A549 (cell line): ENCODE measurements around the gene INPPL1. TPM values are rescaled to one million over a fixed set of nuclear protein-coding genes. Genes with fewer than 3 reads are reported as not detected.

Source experiments
- ATAC-seq, 2 experiments: fragments of 200-7000 bp in 1 of 2; fragments of >200 bp in 1 of 2; cut with Nextera tagmentation in 1 of 2; cut with Tn5 transposase in 1 of 2; 3 replicates each; pipeline versions ENCODE4 v1.8.0 to v1.9.1; 2018 to 2020; ENCODE audit warnings: mild to moderate bottlenecking in 1 of 2, moderate library complexity in 1 of 2
- CTCF ChIA-PET: fragments of 300-600 bp; sonication (Branson Sonifier 250); formaldehyde crosslinking; extraction: SDS; loops from one replicate; lab custom pipeline; 2021; ENCODE audit warnings: antibody characterized with exemption, inconsistent platforms; lab: Yijun Ruan, JAX
- POLR2A ChIA-PET: fragments of 350-600 bp; formaldehyde crosslinking; extraction: SDS; loops from one replicate; lab custom pipeline; 2021; ENCODE audit warnings: antibody characterized with exemption, inconsistent platforms; lab: Yijun Ruan, JAX
- DNase-seq, 2 experiments: peaks; one replicate each; pipeline versions ENCODE4 v3.0.0 to v3.0.0-alpha.2; 2011 to 2016; ENCODE audit warnings: low read depth in 1 of 2, low spot score in 1 of 2
- FAIRE-seq: peaks from 2 replicates; lab custom pipeline; 2011; peaks lifted over from hg19 to GRCh38; lab: Jason Lieb, UNC
- H3K27ac ChIP-seq, 2 experiments: fragments of >200 bp; sonication (Bioruptor Twin); formaldehyde crosslinking; 3 replicates each; pipeline ENCODE4 v1.5.1; 2016 to 2017
- H3K4me1 ChIP-seq: fragments of >200 bp; sonication (Bioruptor Twin); formaldehyde crosslinking; 3 replicates; pipeline ENCODE4 v1.6.1; 2016
- H3K4me2 ChIP-seq: fragments of >200 bp; sonication (Bioruptor Twin); formaldehyde crosslinking; 3 replicates; pipeline ENCODE4 v1.6.1; 2016
- H3K4me3 ChIP-seq: fragments of >200 bp; sonication (Bioruptor Twin); formaldehyde crosslinking; 3 replicates; pipeline ENCODE4 v1.5.1; 2016
- H3K9me3 ChIP-seq: fragments of >200 bp; sonication (Bioruptor Twin); formaldehyde crosslinking; 3 replicates; pipeline ENCODE4 v1.6.1; 2016
- CHD4 ChIP-seq: fragments of 200-600 bp; sonication (generic); IDR thresholded peaks from 2 replicates; pipeline ENCODE4 v1.6.1; 2016; ENCODE audit warnings: antibody characterized with exemption, mild to moderate bottlenecking, borderline replicate concordance
- FOSL2 ChIP-seq, 2 experiments: fragments of 450-650 bp in 1 of 2; fragments of >200 bp in 1 of 2; sonication (Bioruptor Twin) in 1 of 2; formaldehyde crosslinking; IDR thresholded peaks; 2 replicates each; pipeline versions ENCODE4 v1.5.0 to v1.6.1; 2016 to 2020; ENCODE audit warnings: mild to moderate bottlenecking in 1 of 2, moderate library complexity in 1 of 2
- HES2 ChIP-seq: fragments of >200 bp; sonication (Bioruptor Twin); formaldehyde crosslinking; IDR thresholded peaks from 2 replicates; pipeline ENCODE4 v1.6.1; 2016
- HEYL ChIP-seq: fragments of 250-450 bp; sonication (Bioruptor Pico); IDR thresholded peaks from 2 replicates; pipeline ENCODE4 v1.8.0; 2021; ENCODE audit warnings: mild to moderate bottlenecking, moderate library complexity
- HOXB5 ChIP-seq: fragments of 250-450 bp; sonication (Bioruptor Pico); IDR thresholded peaks from 2 replicates; pipeline ENCODE4 v1.5.0; 2020; ENCODE audit warnings: mild to moderate bottlenecking, moderate library complexity
- JUN ChIP-seq, 2 experiments: fragments of >200 bp; sonication (Bioruptor Twin); formaldehyde crosslinking; IDR thresholded peaks; 2 replicates in 1 of 2; 3 replicates in 1 of 2; pipeline ENCODE4 v1.6.1; 2016 to 2017
- MAZ ChIP-seq: fragments of 150-350 bp; IDR thresholded peaks from 2 replicates; pipeline ENCODE4 v1.6.1; 2014; ENCODE audit warnings: antibody characterized with exemption, low read depth, low read length, borderline replicate concordance
- NFE2L2 ChIP-seq: fragments of 150-350 bp; conservative IDR thresholded peaks from 2 replicates; pipeline ENCODE4 v1.6.1; 2014; ENCODE audit warnings: low read length
- RCOR1 ChIP-seq: fragments of 150-350 bp; IDR thresholded peaks from 2 replicates; pipeline ENCODE4 v1.6.1; 2014; ENCODE audit warnings: antibody characterized with exemption, low read length, low read depth
- RFX5 ChIP-seq: fragments of 450-650 bp; IDR thresholded peaks from 2 replicates; pipeline ENCODE4 v1.7.1; 2014; ENCODE audit warnings: antibody characterized with exemption, mild to moderate bottlenecking, moderate library complexity
- ZFP36 ChIP-seq: fragments of 450-650 bp; IDR thresholded peaks from 2 replicates; pipeline ENCODE4 v1.6.1; 2014; ENCODE audit warnings: borderline replicate concordance; ENCODE audit not compliant: partially characterized antibody
- ZSCAN20 ChIP-seq: fragments of 250-450 bp; sonication (Bioruptor Pico); IDR thresholded peaks from 2 replicates; pipeline ENCODE4 v1.8.0; 2022; ENCODE audit warnings: mild to moderate bottlenecking, moderate library complexity
- WGBS: methylation state at CpG from one replicate; pipeline ENCODE4 v1.1.6; 2017; ENCODE audit errors: missing lambda C conversion rate; 5-methylcytosine and 5-hydroxymethylcytosine counted together
- polyA plus RNA-seq, 4 experiments: library from polyadenylated mRNA; depleted of rRNA in 3 of 4; stranded (reverse); fragments of >200 nt; fragmentation: RNase III in 1 of 4; extraction: RNeasy Plus Mini Kit Qiagen cat#74134 plus additional on column Dnase treatment in 1 of 4; gene quantifications; 2 replicates in 3 of 4; 3 replicates in 1 of 4; pipeline ENCODE4 v1.2.3, GENCODE V29; 2011 to 2017

Gene INPPL1
- polyA plus RNA-seq, 2 of the 4 experiments (the other 2 are of a cell fraction): 67.4 to 103 TPM

- CTCF ChIA-PET: interaction anchor here (1.8 kb wide), 1 partner anchor 195 kb away, joined by 4 read pairs; no protein-coding TSS in a partner anchor
- no peak for TF ChIP-seq ZSCAN20
- no peak for TF ChIP-seq CHD4
- TF ChIP-seq, all 56 proteins: peak for 0
- ATAC-seq (no peak), DNase-seq (no peak), FAIRE-seq (no peak)
- H3K4me2 ChIP-seq: no peak overlapping the region
- no peaks in the 10 kb centered on the region for H3K9me3 ChIP-seq
- H3K4me1 ChIP-seq: peaks cover 4% of the 10 kb centered on the region
- no peak overlapping the region for H3K4me3 ChIP-seq
- no peak overlapping the region for H3K27ac ChIP-seq
- POLR2A ChIA-PET: no interaction called here
- 51% methylated on average over 5 of the region's 5 CpGs for WGBS
These were observed 6.3 kb upstream of the INPPL1 start for GRCh38 chr11:72218251-72218745.

GRCh38 chr11:72220696-72221363 is 3.7 kb upstream of the INPPL1 start:
- H3K4me3 ChIP-seq: no peak overlapping the region
- FAIRE-seq (no peak), DNase-seq (no peak)
- WGBS: 66% methylated on average over 7 of the region's 10 CpGs
- no peaks in the 10 kb centered on the region for H3K9me3 ChIP-seq
- CTCF ChIA-PET: interaction anchor here (1.2 to 9.4 kb wide), 5 partner anchors 16 to 210 kb away, joined by 4 to 83 read pairs (median 8); no protein-coding TSS in a partner anchor
- POLR2A ChIA-PET: no interaction called here
- peaks cover 10% of the 10 kb centered on the region for H3K4me1 ChIP-seq
- no peak overlapping the region for H3K4me2 ChIP-seq
- TF ChIP-seq NFE2L2: no peak
- TF ChIP-seq HOXB5 (CRISPR knock-in tag): no peak
- no peak for TF ChIP-seq HES2
- no peak for TF ChIP-seq HEYL (CRISPR knock-in tag)
- TF ChIP-seq FOSL2 (IDR thresholded peaks at IDR 0.05): no peak
- no peak for TF ChIP-seq FOSL2 (CRISPR knock-in tag; IDR thresholded peaks at IDR 0.05)
- TF ChIP-seq, all 56 proteins: peak for 0
- no peak for ATAC-seq
- H3K27ac ChIP-seq: no peak overlapping the region

GRCh38 chr11:72221386-72222075 is 3.0 kb upstream of the INPPL1 start:
- FAIRE-seq (no peak), ATAC-seq (no peak), DNase-seq (no peak)
- TF ChIP-seq MAZ (no peak), FOSL2 (IDR thresholded peaks at IDR 0.05) (no peak), FOSL2 (CRISPR knock-in tag; IDR thresholded peaks at IDR 0.05) (no peak)
- Histone ChIP-seq H3K4me1 (peaks cover 14% of the 10 kb centered on the region), H3K4me2 (no peak overlapping the region), H3K9me3 (no peaks in the 10 kb centered on the region), H3K4me3 (no peak overlapping the region), H3K27ac (no peak overlapping the region)
- WGBS: 83% methylated on average over 7 of the region's 7 CpGs
- ChIA-PET CTCF (interaction anchor here (1.2 to 9.4 kb wide), 8 partner anchors 15 to 213 kb away, joined by 3 to 83 read pairs (median 8); partner anchors contain the start of gene CLPB), POLR2A (no interaction called here)

- no peak for FAIRE-seq
- Histone ChIP-seq H3K4me2 (peak overlapping the region; percentile 93), H3K4me3 (peak overlapping the region; percentile 92), H3K9me3 (no peaks in the 10 kb centered on the region), H3K4me1 (peaks cover 21% of the 10 kb centered on the region), H3K27ac (peak overlapping the region; percentile 97 to 98)
- WGBS: 68% methylated on average over 6 of the region's 6 CpGs
- DNase-seq: no peak
- TF ChIP-seq RFX5: no peak
- TF ChIP-seq ZFP36: no peak
- no peak for TF ChIP-seq RCOR1
- TF ChIP-seq JUN (IDR thresholded peaks at IDR 0.05): no peak
- ChIA-PET POLR2A (interaction anchor here (1.0 kb wide), 1 partner anchor 14 kb away, joined by 4 read pairs; no protein-coding TSS in a partner anchor), CTCF (interaction anchor here (0.7 to 9.4 kb wide), 15 partner anchors 13 to 368 kb away, joined by 3 to 83 read pairs (median 6); partner anchors contain the start of gene CLPB)
- ATAC-seq: no peak; a peak in 1 of 6 replicates
These were observed 2.3 kb upstream of the INPPL1 start for GRCh38 chr11:72222106-72222891.
